ENCODE measurements around the gene ELF1.
"Not testable (repeated sequence)": the region's sequence is repeated elsewhere in the genome, so short reads cannot be mapped to it uniquely, and the experiment has no call there.

The ELF1 gene

DNA sequence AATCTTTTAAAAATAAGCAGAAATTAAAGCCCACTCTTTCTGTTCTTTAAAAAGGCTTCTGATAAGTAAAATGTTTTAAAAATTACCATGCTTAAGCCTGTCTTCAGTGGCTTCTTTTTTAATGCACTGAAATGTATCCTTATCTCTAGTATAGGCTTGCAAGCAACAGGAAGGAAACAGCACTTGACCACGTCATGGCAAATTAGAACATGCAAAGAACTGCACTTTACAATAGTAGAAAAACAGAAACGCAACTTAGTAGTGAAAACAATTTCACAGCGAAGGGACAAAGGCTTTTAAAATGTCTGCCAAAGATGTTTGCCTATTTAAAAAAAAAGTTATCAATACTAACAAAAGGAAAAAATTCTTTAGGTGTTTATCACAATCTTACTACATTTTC lies 36.3 kb downstream of the ELF1 start:
- DNase-seq (ENCODE audit: low read depth), result peak; percentile 38

DNA sequence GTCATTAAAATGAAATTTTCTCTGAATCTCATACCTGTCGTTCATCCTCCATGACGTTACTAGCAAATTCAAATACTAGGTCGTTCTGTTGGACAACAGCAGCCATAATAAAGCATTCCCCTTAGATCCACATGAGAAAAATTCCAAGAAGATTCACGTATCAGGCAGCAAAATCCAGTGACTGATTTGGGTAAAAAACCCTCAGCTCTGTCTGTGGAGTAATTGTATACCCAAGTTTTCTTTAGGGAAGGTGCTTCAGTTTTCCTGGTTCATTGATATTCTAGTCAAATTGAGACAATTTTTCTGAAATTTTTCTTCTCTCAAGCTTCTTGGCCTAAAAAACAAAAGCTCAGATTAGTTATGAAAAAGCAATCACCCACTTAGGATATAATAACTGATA lies 37.2 kb downstream of the ELF1 start:
- DNase-seq (ENCODE audit: low read depth), result no peak

GRCh38 chr13:40981361-40981760 lies 37.8 kb downstream of the ELF1 start:
- DNase-seq (ENCODE audit: low read depth), result no peak

GRCh38 chr13:40980461-40980860 lies 38.7 kb downstream of the ELF1 start:
- DNase-seq (ENCODE audit: low read depth), result no peak

GRCh38 chr13:40979232-40979631 lies 39.9 kb downstream of the ELF1 start:
- DNase-seq (ENCODE audit: low read depth), result no peak

DNA sequence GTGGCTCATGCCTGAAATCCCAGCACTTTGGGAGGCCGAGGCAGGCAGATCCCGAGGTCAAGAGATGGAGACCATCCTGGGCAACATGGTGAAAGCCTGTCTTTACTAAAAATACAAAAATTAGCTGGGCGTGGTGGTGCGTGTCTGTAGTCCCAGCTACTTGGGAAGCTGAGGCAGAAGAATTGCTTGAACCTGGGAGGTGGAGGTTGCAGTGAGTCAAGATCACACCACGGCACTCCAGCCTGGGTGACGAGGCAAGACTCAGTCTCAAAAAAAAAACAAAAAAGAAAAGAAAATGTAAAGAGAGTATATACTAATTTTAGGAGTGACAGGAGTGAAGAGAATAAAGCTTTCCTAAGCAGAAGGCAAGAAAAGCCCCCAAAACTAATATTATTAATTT lies 41.0 kb downstream of the ELF1 start:
- not testable (repeated sequence) for DNase-seq (ENCODE audit: low read depth)

DNA sequence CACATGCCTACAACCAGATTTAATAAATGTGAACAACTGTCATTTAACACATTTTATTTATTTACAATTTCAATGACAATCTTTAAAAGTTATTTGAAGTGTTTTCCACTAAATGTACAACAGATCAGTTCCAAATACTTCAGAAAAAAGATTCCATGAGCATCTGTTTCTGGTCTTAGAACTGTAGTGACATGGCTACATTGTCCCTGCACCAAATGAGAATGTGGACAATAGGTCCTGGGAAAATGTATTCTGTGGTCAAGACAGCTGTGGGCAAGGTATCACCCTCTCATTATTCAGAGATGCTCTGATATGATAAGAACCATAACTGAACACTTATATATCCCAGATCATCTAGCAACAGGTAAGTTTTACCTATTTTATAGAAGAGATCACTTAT lies 43.7 kb downstream of the ELF1 start:
- no peak for DNase-seq (ENCODE audit: low read depth)

GRCh38 chr13:40974460-40975407 lies 44.4 kb downstream of the ELF1 start:
- peak; percentile 44 for DNase-seq (ENCODE audit: low read depth)

DNA sequence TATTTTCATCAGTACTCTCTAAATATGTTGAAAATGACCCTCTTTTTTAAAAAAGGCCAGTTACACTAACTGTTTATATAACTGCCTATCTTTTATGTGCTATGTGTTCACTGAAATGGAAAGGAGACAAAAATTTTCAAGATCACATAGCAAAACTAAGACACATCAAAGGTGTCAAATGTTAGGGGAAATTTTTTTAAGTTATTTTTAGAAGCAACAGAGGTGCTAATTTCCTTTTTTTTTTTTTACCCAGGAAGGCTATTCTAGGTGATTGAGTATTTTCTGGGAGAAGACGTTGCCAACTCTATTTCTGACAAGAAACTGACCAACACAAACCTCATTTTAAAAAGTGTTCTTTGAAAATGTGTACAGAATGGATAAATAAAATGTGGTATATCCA lies 45.7 kb downstream of the ELF1 start:
- no peak for DNase-seq (ENCODE audit: low read depth)

GRCh38 chr13:40971321-40971720 lies 47.8 kb downstream of the ELF1 start:
- DNase-seq (ENCODE audit: low read depth), result no peak

DNA sequence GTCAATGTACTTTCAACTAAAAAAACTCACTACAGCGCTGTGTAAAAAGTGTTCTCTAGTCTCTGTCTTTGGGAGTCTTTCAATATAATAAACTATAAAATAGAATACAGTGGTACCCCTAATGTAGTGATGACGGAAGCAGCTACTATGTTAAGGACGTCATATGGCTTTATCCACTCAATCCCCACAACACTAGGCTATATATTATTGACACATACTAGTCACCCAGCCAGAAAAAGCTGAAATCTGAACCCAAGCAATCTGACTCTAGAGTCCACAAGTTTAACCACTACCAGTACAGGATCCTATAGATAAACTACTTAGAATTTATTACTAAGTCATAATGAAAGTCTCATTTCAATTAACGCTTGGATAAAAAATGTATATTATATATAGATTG lies 48.3 kb downstream of the ELF1 start:
- no peak for DNase-seq (ENCODE audit: low read depth)

DNA sequence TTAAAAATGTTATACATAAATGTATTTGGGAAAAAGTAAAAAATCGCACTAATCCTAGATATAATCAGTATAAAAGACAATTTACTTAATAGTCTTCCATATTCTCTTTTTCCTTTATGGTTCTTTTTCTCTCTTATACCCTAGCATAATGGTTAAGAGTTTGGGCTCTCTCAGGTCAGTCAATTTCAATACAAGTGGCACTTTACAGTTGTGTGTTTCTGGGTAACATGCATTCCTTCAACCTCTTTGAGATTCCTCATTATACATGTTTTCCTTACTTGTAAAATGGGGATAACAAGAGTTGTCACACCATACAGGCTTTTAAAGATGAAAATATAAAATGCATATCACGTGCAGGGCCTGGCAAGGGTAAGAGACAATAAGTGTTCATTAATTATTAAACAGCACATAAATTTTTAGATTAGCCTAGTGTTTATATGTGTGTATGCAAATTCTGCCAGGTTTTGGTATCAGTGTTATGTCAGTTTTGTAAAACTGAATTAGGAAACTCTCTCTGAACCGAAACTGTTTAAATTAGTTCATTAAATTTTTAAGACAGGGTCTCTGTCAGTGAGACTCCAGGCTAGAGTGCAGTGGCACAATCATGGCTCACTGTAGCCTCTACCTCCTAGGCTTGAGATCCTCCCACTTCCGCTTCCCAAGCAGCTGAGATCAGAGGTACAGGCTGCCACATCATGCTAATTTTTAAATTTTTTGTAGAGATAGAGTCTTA lies 49.8 kb downstream of the ELF1 start:
- DNase-seq (ENCODE audit: low read depth), result no peak

- no peak for DNase-seq (ENCODE audit: low read depth)
Observed at GRCh38 chr13:40968416-40969000, 50.6 kb downstream of the ELF1 start.

DNA sequence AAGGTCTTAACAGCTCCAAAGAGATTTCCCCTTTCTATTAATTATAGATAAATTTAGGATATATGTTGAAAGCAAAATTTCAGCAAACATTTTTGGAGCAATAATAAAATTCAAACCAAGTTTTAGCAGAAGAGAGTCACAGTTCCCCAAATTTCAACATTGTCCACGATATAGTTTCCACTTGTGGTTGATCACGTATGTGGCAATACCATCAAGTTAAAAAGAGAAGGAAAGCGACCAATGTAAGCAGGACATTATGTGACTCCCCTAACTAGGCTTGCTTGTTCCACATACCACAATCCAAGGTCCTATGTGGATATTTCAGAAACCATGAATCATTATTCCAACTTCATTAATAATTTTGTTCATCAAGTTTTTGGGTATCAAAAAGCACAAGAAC lies 52.8 kb downstream of the ELF1 start:
- no peak for DNase-seq (ENCODE audit: low read depth)

GRCh38 chr13:40963927-40964326 lies 55.2 kb downstream of the ELF1 start:
- DNase-seq (ENCODE audit: low read depth), result peak; percentile 64

GRCh38 chr13:40961826-40962225 lies 57.3 kb downstream of the ELF1 start:
- DNase-seq (ENCODE audit: low read depth), result no peak

GRCh38 chr13:40961214-40961613 lies 57.9 kb downstream of the ELF1 start:
- DNase-seq (ENCODE audit: low read depth), result no peak

DNA sequence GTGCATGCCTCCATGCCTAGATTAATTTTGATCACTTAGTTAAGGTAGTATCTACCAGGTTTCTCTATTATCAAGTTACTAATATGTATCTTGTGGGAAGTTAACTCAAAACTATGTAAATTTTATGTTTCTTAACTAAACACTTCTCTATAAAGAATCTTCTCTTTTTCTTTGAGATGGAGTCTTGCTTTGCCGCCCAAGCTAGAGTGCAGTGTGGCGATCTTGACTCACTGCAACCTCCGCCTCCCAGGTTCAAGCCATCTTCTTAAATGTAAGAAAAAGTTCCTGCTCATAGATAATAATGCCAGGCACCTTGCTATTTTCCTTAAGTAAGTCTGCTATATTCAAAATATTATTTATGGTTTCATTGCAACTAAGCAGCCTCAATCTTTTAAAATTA lies 58.4 kb downstream of the ELF1 start:
- DNase-seq (ENCODE audit: low read depth), result no peak

DNA sequence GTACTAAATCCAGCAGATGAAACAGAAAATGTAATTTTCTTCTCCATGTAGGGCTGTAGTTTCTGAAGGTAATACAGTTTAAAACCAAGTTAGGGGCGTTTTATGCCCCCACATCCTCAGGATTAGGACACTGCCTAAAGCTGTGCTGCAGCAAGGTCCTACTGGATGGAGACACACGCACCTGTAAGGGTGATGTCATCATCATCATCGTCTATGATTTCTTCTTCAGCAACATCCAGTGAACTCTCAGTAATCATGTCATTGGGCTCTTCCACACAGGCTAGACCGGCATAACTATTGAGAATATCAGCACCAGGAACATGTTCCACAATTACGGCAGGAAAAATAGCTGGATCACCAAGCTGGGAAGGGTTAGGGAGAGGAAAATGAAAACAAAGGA lies 60.5 kb downstream of the ELF1 start:
- DNase-seq (ENCODE audit: low read depth), result no peak

- DNase-seq (ENCODE audit: low read depth), result no peak
Observed at GRCh38 chr13:40946485-40946884, 72.6 kb downstream of the ELF1 start.

DNA sequence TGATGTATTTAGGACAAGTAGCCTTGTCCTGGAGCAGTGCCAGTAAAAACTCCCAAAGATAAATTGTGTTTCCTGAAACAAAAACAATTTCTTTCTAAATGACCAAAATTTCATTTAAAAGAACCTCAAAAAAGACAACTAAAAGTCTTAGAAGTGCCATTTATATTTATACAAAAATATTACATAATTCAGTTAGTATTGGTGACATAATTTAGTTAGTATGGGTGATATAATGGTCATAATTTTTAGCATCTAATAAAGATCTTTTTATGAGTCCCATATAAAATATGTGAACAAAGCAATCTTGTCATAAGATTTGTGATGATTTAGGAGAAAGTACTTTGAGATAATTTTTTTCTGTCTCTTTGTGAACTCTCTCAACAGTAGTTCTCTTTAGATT lies 76.0 kb downstream of the ELF1 start:
- no peak for DNase-seq (ENCODE audit: low read depth)

DNA sequence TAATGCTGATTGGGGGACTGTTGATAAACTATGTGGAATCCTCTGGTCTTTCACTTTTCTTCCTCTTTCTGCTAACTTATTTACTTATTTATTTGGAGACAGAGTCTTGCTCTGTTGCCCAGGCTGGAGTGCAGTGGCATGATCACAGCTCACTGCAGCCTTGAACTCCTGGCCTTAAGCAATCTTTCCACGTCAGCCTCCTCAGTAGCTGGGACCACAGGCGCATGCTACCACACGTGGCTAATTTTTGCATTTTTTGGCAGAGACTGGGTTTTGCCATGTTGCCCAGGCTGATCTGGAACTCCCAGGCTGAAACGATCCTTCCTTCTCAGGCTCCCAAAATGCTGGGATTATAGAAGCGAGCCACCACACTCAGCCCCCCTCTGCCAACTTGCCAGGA lies 77.5 kb downstream of the ELF1 start:
- no peak for DNase-seq (ENCODE audit: low read depth)

DNA sequence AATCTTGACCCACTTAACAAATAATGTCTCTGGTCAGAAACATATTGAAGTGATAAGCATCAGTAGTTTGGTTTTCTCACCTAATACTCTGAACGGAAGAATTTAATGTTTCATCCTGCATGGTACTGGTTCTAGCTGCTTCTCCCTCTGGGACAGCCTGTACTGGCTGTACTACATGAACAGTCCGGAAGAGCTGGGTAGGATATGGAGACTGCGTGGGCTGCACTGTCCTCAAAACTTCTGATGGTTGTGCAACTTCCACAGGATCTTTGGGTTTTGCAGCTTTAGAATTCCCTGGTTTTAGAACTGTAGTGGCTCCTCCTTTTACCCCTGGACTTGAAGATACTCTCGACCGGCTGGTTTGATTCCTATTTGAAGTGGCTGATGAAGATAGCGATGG lies 78.3 kb downstream of the ELF1 start:
- DNase-seq (ENCODE audit: low read depth), result no peak

All from EH (cell line).